Neural cell (in vitro differentiated cells): ENCODE data around the gene DDX27. TPM values are rescaled to one million over a fixed set of nuclear protein-coding genes. Genes with fewer than 3 reads are reported as not detected.

ENCODE experiments used
- H2AFZ ChIP-seq: fragments of 200-600, 300-800 bp; sonication (generic), shearing (Covaris generic); 2 replicates; pipeline ENCODE4 v1.6.0; 2014; ENCODE audit warnings: low read depth, mild to moderate bottlenecking, antibody characterized with exemption, low read length, moderate library complexity
- H3F3A ChIP-seq: fragments of 200-600 bp; shearing (Covaris generic); 2 replicates; pipeline ENCODE4 v1.6.1; 2016; ENCODE audit warnings: mild to moderate bottlenecking, moderate library complexity, mixed read lengths, antibody characterized with exemption, low read length; ENCODE audit not compliant: insufficient read depth, poor library complexity, severe bottlenecking
- H3K27ac ChIP-seq: fragments of 200-600, 300-800 bp; sonication (generic), shearing (Covaris generic); 2 replicates; pipeline ENCODE4 v1.5.1; 2014; ENCODE audit warnings: mild to moderate bottlenecking, low read length, moderate library complexity
- H3K27me3 ChIP-seq: fragments of 300-800, 200-600 bp; sonication (generic), shearing (Covaris generic); 2 replicates; pipeline ENCODE4 v1.6.0; 2014; ENCODE audit warnings: mild to moderate bottlenecking, low read depth, low read length, moderate library complexity; ENCODE audit not compliant: insufficient read depth
- H3K36me3 ChIP-seq: fragments of 300-800, 200-600 bp; sonication (generic), shearing (Covaris generic); 2 replicates; pipeline ENCODE4 v1.5.1; 2014; ENCODE audit warnings: mild to moderate bottlenecking, antibody characterized with exemption, low read length, moderate library complexity; ENCODE audit not compliant: insufficient read depth
- H3K4me2 ChIP-seq: fragments of 300-800, 200-600 bp; sonication (generic), shearing (Covaris generic); 2 replicates; pipeline ENCODE4 v1.6.0; 2014; ENCODE audit warnings: mild to moderate bottlenecking, low read length
- H3K4me3 ChIP-seq: fragments of 300-800, 200-600 bp; sonication (generic), shearing (Covaris generic); 2 replicates; pipeline ENCODE4 v1.5.1; 2014; ENCODE audit warnings: mild to moderate bottlenecking, low read length, moderate library complexity
- H3K79me2 ChIP-seq: fragments of 200-600 bp; shearing (Covaris generic); replicated peaks from 2 replicates; pipeline ENCODE4 v1.6.0; 2014; ENCODE audit warnings: mild to moderate bottlenecking, low read length, moderate library complexity; ENCODE audit not compliant: insufficient read depth
- H3K9ac ChIP-seq: fragments of 300-800, 200-600 bp; sonication (generic), shearing (Covaris generic); 2 replicates; pipeline ENCODE4 v1.6.1; 2016; ENCODE audit warnings: mild to moderate bottlenecking, low read length, mixed read lengths
- H3K9me2 ChIP-seq: fragments of 200-600 bp; shearing (Covaris generic); 2 replicates; pipeline ENCODE4 v1.6.1; 2016; ENCODE audit warnings: mild to moderate bottlenecking, low read length, mixed read lengths; ENCODE audit not compliant: insufficient read depth
- H3K9me3 ChIP-seq: fragments of 200-600, 300-800 bp; sonication (generic), shearing (Covaris generic); 2 replicates; pipeline ENCODE4 v1.6.1; 2016; ENCODE audit warnings: mild to moderate bottlenecking, mixed run types, low read length, moderate library complexity, mixed read lengths
- H4K20me1 ChIP-seq: fragments of 200-600 bp; shearing (Covaris generic); 2 replicates; pipeline ENCODE4 v1.6.1; 2016; ENCODE audit warnings: mild to moderate bottlenecking, mixed run types; ENCODE audit not compliant: insufficient read depth
- EP300 ChIP-seq: fragments of 450-650 bp; conservative IDR thresholded peaks from 2 replicates; pipeline ENCODE4 v1.6.1; 2014; ENCODE audit warnings: antibody characterized with exemption, mild to moderate bottlenecking, moderate library complexity; ENCODE audit not compliant: poor library complexity, severe bottlenecking
- EZH2 ChIP-seq: fragments of 200-600, 300-800 bp; shearing (Covaris generic), sonication (generic); IDR thresholded peaks from 2 replicates; pipeline ENCODE4 v1.6.1; 2014; ENCODE audit warnings: antibody characterized with exemption, low read length, borderline replicate concordance, mild to moderate bottlenecking; ENCODE audit not compliant: insufficient read depth, poor library complexity, severe bottlenecking
- MXI1 ChIP-seq: fragments of 450-650 bp; conservative IDR thresholded peaks from 2 replicates; pipeline ENCODE4 v1.6.1; 2014; ENCODE audit warnings: antibody characterized with exemption, mild to moderate bottlenecking; ENCODE audit not compliant: poor library complexity, severe bottlenecking
- POLR2AphosphoS5 ChIP-seq: IDR thresholded peaks from 2 replicates; pipeline ENCODE4 v1.6.1; 2012
- RAD21 ChIP-seq: fragments of 450-650 bp; conservative IDR thresholded peaks from 2 replicates; pipeline ENCODE4 v1.6.1; 2014; ENCODE audit warnings: antibody characterized with exemption, mild to moderate bottlenecking, moderate library complexity
- SMC3 ChIP-seq: fragments of 450-650 bp; conservative IDR thresholded peaks from 2 replicates; pipeline ENCODE4 v1.6.1; 2014; ENCODE audit warnings: antibody characterized with exemption, mild to moderate bottlenecking, moderate library complexity; ENCODE audit not compliant: poor library complexity
- TAF1 ChIP-seq: IDR thresholded peaks from 2 replicates; pipeline ENCODE4 v1.6.1; 2012; ENCODE audit warnings: low read depth
- polyA plus RNA-seq: library from polyadenylated mRNA; depleted of rRNA; stranded (reverse); fragments of >200 nt; gene quantifications from 2 replicates; pipeline ENCODE4 v1.2.3, GENCODE V29; 2014
- TF ChIP-seq, protein P1 (sequence below): fragments of 450-650 bp; IDR thresholded peaks from 2 replicates; pipeline ENCODE4 v1.5.1; 2014; ENCODE audit warnings: antibody characterized with exemption, mild to moderate bottlenecking, moderate library complexity; ENCODE audit not compliant: poor library complexity, severe bottlenecking
- TF ChIP-seq, protein P2 (sequence below): IDR thresholded peaks from 2 replicates; pipeline ENCODE4 v1.6.1; 2012; ENCODE audit warnings: borderline replicate concordance

DDX27 gene
- polyA plus RNA-seq, 1 donor from 2014 or later = 35.4 TPM

DNA sequence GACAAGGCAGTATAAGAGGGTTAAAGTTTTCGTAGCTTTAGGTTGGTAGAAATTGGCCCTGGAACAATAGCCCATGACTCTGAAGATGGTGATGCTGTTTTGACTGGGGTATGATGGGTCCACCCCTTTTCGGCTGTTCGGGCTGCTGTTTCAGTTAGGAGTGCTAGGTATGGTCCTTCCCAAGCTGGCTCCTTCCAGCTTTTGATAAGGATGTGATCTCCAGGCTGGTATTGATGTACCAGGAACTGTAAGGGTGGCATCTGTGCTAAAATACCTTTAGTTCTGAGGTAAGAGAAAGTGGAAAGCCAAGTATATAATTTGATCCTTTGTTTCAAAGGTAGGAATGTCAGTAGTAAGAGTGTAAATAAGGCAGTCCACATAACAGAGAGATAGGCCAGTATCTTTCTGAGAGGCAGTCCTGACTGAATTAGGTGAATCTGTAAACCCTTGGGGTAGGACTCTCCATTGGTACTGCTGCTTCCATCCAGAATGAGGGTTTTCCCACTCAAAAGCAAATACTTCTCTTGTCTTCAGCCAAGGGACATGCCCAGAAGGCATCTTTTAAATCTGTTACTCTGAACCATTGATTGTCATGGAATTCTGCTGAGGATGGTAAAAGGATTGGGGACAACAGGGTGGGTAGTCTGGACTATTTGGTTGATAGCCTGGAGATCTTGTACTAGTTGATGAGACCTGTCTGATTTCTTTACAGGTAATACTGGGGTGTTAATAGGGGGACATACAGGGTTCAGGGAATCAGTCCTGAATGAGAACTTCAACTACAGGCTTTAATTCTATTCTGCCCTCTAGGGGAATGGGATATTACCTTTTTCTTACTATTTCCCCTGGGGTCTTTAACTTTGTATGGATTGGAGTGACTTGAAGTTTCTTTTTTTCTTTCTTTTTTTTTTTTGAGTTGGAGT is 64.7 kb downstream of the DDX27 start:
- peaks cover 49% of the 10 kb centered on the region for H3K36me3 ChIP-seq
- H3K9me3 ChIP-seq = no peaks in the 10 kb centered on the region
- peaks cover 20% of the 10 kb centered on the region for H4K20me1 ChIP-seq
- peak overlapping the region; percentile 77 for H3K4me3 ChIP-seq
- no peaks in the 10 kb centered on the region for H3K9me2 ChIP-seq
- H3K27ac ChIP-seq = no peak overlapping the region
- TF ChIP-seq, protein P1, sequence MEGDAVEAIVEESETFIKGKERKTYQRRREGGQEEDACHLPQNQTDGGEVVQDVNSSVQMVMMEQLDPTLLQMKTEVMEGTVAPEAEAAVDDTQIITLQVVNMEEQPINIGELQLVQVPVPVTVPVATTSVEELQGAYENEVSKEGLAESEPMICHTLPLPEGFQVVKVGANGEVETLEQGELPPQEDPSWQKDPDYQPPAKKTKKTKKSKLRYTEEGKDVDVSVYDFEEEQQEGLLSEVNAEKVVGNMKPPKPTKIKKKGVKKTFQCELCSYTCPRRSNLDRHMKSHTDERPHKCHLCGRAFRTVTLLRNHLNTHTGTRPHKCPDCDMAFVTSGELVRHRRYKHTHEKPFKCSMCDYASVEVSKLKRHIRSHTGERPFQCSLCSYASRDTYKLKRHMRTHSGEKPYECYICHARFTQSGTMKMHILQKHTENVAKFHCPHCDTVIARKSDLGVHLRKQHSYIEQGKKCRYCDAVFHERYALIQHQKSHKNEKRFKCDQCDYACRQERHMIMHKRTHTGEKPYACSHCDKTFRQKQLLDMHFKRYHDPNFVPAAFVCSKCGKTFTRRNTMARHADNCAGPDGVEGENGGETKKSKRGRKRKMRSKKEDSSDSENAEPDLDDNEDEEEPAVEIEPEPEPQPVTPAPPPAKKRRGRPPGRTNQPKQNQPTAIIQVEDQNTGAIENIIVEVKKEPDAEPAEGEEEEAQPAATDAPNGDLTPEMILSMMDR = no peak
- TF ChIP-seq POLR2AphosphoS5 (no peak), RAD21 (no peak), EP300 (no peak), SMC3 (no peak), EZH2 (no peak), MXI1 (no peak), TAF1 (no peak)
- TF ChIP-seq, protein P2, sequence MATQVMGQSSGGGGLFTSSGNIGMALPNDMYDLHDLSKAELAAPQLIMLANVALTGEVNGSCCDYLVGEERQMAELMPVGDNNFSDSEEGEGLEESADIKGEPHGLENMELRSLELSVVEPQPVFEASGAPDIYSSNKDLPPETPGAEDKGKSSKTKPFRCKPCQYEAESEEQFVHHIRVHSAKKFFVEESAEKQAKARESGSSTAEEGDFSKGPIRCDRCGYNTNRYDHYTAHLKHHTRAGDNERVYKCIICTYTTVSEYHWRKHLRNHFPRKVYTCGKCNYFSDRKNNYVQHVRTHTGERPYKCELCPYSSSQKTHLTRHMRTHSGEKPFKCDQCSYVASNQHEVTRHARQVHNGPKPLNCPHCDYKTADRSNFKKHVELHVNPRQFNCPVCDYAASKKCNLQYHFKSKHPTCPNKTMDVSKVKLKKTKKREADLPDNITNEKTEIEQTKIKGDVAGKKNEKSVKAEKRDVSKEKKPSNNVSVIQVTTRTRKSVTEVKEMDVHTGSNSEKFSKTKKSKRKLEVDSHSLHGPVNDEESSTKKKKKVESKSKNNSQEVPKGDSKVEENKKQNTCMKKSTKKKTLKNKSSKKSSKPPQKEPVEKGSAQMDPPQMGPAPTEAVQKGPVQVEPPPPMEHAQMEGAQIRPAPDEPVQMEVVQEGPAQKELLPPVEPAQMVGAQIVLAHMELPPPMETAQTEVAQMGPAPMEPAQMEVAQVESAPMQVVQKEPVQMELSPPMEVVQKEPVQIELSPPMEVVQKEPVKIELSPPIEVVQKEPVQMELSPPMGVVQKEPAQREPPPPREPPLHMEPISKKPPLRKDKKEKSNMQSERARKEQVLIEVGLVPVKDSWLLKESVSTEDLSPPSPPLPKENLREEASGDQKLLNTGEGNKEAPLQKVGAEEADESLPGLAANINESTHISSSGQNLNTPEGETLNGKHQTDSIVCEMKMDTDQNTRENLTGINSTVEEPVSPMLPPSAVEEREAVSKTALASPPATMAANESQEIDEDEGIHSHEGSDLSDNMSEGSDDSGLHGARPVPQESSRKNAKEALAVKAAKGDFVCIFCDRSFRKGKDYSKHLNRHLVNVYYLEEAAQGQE = no peak
- no peaks in the 10 kb centered on the region for H3K27me3 ChIP-seq
- no peak overlapping the region for H2AFZ ChIP-seq
- no peaks in the 10 kb centered on the region for H3F3A ChIP-seq
- peak overlapping the region; percentile 13 for H3K4me2 ChIP-seq
- H3K9ac ChIP-seq = no peak overlapping the region
- peaks cover 75% of the 10 kb centered on the region for H3K79me2 ChIP-seq

DNA sequence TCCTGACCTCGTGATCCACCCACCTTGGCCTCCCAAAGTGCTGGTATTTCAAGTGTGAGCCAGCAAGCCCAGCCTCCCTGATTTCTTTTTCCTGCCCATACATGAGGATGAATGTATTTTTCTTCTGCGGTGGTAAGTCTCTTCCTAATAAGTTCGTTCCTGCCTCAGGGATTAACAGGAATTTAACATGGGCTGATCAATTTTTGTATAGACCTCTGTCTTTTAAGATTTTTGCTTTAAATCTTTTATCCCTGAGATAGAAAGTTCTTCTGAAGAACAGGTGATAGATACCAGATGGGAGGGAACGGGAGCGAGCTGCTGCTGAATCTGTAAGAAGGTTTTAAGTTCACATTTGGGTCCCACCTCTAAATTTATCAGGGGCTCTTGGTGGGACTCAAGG is 65.6 kb downstream of the DDX27 start:
- H3K4me2 ChIP-seq = no peak overlapping the region
- H3K9me3 ChIP-seq = no peaks in the 10 kb centered on the region

More for the DNA sequence above, 65.6 kb downstream of the DDX27 start:
- H2AFZ ChIP-seq = no peak overlapping the region
- no peaks in the 10 kb centered on the region for H3K27me3 ChIP-seq
- H3K4me3 ChIP-seq = peak overlapping the region; percentile 19
- peaks cover 50% of the 10 kb centered on the region for H3K36me3 ChIP-seq
- peaks cover 67% of the 10 kb centered on the region for H3K79me2 ChIP-seq
- H3K27ac ChIP-seq = no peak overlapping the region
- no peak overlapping the region for H3K9ac ChIP-seq
- no peaks in the 10 kb centered on the region for H3K9me2 ChIP-seq
- TF ChIP-seq RAD21 (no peak), EP300 (no peak), SMC3 (no peak), EZH2 (no peak), MXI1 (no peak), POLR2AphosphoS5 (no peak), TAF1 (no peak)
- TF ChIP-seq, protein P1 = no peak
- TF ChIP-seq, protein P2 = no peak
- no peaks in the 10 kb centered on the region for H3F3A ChIP-seq
- peaks cover 20% of the 10 kb centered on the region for H4K20me1 ChIP-seq
